Activated T-helper 1 cell treated with anti-CD3 and anti-CD28 coated beads, Interleukin-2, amount 50 U/mL, for 16 hours (primary cell): ENCODE measurements around the gene MRGPRX4.
"Not testable (repeated sequence)": the region's sequence is repeated elsewhere in the genome, so short reads cannot be mapped to it uniquely, and the experiment has no call there.

ENCODE experiments used
- DNase-seq, 2 donors: peaks; one replicate each; pipeline ENCODE4 v3.0.0-alpha.2; 2020; ENCODE audit warnings: low read depth in 1 of 2, low spot score in 1 of 2

MRGPRX4 gene

GRCh38 chr11:18172666-18173065, at the start of gene MRGPRX4:
Gene MRGPRX4 (plus strand): TSS chr11:18172837. CDS start chr11:18173257, 420 bp downstream.
- no peak for DNase-seq

GRCh38 chr11:18131115-18131514, 41.5 kb upstream of the MRGPRX4 start:
- not testable (repeated sequence) for DNase-seq

GRCh38 chr11:18132341-18132740, 40.3 kb upstream of the MRGPRX4 start, which contains the start of gene MRGPRX3:
Gene MRGPRX3 (plus strand): TSS chr11:18132571. CDS start chr11:18137203, 4,632 bp downstream.
- DNase-seq, result no peak

- no peak for DNase-seq
These were observed 37.3 kb upstream of the MRGPRX4 start for GRCh38 chr11:18135308-18135707.

- no peak for DNase-seq
These were observed 35.3 kb upstream of the MRGPRX4 start for GRCh38 chr11:18137186-18137800.

- DNase-seq, result no peak
These were observed 32.5 kb upstream of the MRGPRX4 start for GRCh38 chr11:18140145-18140544.

- DNase-seq, result no peak
These were observed 28.4 kb upstream of the MRGPRX4 start for GRCh38 chr11:18144243-18144642.

- no peak for DNase-seq
These were observed 27.6 kb upstream of the MRGPRX4 start for GRCh38 chr11:18145025-18145424.

- no peak for DNase-seq
These were observed 26.8 kb upstream of the MRGPRX4 start for GRCh38 chr11:18145837-18146236.

GRCh38 chr11:18151581-18151980, 21.1 kb upstream of the MRGPRX4 start:
- no peak for DNase-seq

GRCh38 chr11:18168372-18168771, 4.3 kb upstream of the MRGPRX4 start:
- no peak for DNase-seq

GRCh38 chr11:18171377-18172000, 1.1 kb upstream of the MRGPRX4 start:
- DNase-seq, result no peak

- no peak for DNase-seq
These were observed 709 bp downstream of the MRGPRX4 start for GRCh38 chr11:18173225-18173866.

- DNase-seq, result no peak
These were observed 16.2 kb downstream of the MRGPRX4 start for GRCh38 chr11:18188796-18189195.

GRCh38 chr11:18189476-18190245, 17.0 kb downstream of the MRGPRX4 start:
- not testable (repeated sequence) for DNase-seq

- no peak for DNase-seq
These were observed 18.7 kb downstream of the MRGPRX4 start for GRCh38 chr11:18191376-18191775.

- no peak for DNase-seq
These were observed 20.4 kb downstream of the MRGPRX4 start for GRCh38 chr11:18193010-18193409.

GRCh38 chr11:18196532-18196931, 23.9 kb downstream of the MRGPRX4 start:
- no peak for DNase-seq

GRCh38 chr11:18197738-18198137, 25.1 kb downstream of the MRGPRX4 start:
- DNase-seq, result not testable (repeated sequence)

GRCh38 chr11:18203723-18204122, 31.1 kb downstream of the MRGPRX4 start:
- no peak for DNase-seq

GRCh38 chr11:18204220-18204619, 31.6 kb downstream of the MRGPRX4 start:
- DNase-seq, result no peak

- no peak for DNase-seq
These were observed 32.1 kb downstream of the MRGPRX4 start for GRCh38 chr11:18204771-18205170.
